GM21825 (cell line): Measurements from ENCODE around the gene GNAS-AS1.

Experiments used
- ATAC-seq: cut with Tn5 transposase; IDR thresholded peaks from one replicate; pipeline ENCODE4 v1.9.1; 2021; ENCODE audit warnings: mild to moderate bottlenecking, moderate library complexity; ENCODE audit not compliant: unreplicated experiment

The GNAS-AS1 gene

DNA sequence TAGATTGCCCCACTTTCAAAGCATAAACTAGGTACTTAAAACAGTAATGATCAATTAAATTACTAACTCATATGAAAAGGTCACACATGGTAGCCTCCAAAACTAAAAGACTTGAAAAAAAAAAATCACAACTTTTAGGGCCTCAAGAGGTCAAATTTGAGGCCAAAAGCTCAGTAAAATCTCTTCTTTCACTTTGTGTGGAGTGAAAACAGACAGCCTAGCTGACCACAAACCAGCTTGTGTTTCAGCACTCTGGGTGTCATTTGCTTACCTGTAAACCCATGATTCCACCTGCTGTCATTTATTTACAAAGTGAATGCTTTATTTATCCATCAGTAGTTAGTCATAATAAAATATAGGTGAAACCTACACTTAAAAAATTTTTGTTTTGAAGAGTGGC, 35.8 kb upstream of the GNAS-AS1 start:
- no peak for ATAC-seq

DNA sequence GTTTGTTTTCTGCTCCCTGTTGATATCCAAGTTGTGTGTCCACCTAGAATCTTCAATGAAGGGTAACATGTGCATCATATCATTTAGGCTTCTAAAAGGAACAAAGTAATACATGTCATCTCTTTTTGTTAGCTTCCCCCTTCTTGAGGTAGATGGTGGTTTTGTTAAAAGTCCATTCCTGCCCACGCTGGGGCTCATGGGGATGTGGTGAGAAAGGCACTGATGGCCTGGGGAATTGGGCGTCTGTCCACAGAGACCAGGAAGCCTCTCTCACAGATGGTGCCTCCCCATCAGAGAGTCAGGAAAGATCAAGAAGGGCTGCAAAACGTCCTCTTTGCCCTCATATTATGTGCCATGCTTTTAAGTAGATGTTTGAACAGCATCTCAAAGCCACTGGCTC, 34.3 kb upstream of the GNAS-AS1 start:
- ATAC-seq: no peak

DNA sequence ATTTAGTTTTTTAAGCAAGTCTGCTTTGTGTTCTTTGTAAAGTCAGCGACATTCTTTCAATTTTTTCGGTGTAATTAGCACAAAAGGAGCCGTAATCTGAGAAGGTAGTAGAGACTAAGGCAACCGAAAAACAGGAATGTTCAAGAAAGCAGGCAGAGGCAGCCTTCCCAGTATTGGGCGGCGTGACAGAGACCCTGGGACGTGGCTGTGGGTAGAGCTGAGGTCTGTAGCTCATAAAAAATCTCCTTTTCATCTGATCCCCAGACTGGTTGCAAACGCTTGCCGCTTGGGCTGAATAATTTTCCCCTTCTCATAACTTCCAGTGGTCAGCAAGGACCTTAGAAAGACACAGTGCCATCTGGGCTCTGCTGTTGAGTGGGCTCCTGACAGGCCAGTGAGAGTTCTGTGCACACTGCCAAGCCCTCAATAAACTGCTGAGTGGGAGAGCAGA, 32.6 kb upstream of the GNAS-AS1 start:
- ATAC-seq: no peak

DNA sequence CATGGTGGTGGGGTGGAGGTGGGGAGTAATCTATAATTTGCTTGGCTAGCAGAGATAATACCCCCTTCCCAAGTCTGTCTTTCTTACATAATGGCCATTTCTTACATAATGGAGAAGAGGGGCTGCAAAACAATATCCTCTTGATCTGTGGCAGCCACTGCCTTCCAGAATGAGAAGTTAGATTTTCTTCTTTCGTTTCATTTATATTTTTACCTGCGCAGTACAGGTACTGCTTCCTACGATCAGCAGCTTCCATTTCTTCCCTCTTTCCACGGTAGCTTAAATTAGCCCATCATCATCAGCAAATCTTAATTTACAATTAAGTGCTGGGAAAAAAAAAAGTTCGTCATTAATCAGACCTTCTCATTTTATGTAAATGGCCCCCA, 32.0 kb upstream of the GNAS-AS1 start:
- no peak for ATAC-seq

DNA sequence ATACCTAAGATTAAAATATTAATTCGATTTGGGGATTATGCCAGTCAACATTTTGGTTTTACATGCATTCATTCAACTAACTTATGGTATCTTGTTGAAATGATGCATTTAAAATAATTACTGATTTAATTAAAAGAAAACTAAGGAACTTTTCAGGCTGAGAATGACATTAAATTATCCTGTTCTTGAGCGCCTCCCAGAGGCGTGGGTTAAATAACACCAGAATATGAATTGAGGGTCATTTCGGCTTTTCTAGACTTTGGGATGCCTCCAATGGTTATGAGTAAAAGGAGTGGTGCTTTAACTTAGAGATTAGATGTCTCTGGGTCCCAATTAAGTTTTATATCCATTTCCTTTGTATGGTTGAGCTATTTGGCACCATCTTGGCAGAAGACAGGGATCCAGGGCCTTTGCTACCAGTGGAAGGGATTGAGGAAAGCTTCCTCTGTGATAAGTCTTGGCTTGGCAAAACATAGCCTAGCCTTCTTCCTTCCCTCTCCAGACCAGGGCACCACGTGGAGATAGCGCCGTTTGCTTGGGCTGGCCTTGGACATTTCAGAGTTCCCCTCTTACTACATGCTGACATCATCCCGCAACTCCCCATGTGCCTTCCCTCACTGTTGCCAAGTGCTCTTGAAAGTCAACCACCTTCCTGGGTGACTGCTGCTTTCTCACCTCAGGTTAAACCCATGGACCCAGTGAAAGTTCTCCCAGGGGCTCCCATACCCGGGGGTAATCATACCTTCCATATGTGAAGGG, 30.5 kb upstream of the GNAS-AS1 start:
- ATAC-seq: no peak

DNA sequence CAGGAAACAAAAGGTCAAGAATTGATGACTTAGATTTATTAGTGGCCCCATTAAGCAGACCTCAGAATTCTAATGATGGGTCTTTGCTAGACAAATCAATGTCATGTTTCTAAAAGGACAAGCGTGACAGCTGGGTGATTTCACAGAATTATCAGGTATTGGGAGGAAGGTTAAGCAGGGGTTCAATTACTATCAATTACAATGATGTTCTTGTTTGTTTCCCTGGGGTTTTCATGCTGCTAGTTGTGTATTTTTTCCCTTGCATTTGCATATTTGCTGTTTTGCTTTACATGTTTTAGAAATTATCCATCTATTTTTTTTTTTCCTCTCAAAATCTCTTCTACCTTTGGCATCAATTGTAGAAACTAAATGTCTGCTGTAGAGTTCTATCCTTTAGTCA, 29.7 kb upstream of the GNAS-AS1 start:
- no peak for ATAC-seq

DNA sequence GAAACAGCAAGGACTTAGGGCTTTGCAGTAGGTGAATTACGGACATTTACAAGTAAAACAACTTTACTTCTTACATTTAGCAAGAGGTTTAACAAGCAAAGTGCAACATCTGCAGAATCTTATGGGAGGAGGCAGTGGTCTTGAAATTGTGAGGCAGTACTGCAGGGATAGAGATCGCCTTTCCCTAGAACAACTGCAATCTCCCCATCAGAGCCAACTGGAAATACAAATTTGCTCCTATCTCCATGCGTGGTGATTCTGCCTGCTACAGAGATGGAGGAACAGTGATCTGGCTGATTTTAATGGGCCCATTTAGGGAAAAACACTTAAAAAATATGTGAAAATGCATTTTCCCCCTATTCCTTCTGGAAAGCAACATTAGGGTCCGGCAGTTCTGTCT, 27.7 kb upstream of the GNAS-AS1 start:
- no peak for ATAC-seq

DNA sequence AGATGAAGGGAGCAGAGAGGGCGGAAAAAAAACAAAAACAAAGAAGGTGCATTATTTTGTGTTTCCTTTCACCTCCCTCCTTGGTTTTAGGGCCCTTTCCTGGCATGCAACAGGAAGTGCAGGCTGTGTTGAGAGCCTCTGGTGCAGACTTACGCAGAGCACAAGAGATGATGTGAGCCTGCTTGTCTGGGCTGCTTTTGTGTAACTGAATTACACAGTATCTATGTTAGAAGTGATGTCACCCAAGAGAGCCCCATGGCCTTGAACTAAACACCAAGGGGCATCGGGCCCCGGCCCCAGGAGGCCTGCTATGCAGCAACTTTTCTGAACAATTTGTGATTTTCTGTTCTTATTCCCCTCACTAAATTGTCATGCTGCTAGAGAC, 27.3 kb upstream of the GNAS-AS1 start:
- ATAC-seq: no peak

DNA sequence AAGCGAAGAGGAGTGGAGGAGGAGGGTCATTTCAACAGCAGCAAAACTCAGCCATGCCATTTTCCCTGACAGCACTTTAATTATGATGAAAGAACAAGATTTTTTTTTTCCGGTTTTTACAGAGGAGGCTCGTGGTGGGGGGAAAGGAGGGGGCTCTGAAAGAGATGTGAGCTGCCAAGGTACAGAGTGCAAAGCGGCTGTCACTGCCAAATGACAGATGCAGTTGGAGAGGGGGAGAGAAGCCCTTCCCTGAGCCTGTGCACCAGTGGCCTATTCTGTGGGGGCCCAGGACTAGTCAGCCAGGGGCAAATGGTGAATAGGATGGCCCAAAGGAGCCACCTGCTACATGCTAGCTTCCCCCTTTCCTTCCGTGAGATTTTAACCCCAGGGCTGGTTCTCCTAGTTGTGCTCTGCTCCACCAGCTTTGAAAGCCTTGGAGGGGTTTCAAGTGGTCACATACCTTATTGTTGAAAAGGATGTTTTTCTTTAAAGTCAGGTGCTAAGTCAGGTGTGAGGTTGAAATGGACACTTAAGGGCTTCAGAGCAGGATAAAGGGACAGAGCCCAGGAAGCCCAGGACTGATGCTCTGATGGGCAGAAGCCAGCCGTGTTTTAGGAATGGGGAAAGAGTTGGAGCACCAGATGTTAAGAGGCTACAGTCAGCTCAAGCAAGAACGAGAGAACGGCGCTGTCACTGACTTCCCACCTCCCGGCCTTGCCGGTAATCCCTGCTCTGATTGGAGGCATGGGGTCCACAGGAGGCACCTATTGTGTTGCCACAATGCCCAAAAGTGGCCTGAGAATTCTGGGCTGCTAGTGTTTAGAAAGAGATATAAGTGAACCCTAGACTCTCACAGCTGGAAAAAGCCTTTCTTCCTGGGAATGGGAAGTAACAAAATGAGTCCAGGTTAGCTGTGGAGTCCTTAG, 26.6 kb upstream of the GNAS-AS1 start:
- ATAC-seq: no peak

DNA sequence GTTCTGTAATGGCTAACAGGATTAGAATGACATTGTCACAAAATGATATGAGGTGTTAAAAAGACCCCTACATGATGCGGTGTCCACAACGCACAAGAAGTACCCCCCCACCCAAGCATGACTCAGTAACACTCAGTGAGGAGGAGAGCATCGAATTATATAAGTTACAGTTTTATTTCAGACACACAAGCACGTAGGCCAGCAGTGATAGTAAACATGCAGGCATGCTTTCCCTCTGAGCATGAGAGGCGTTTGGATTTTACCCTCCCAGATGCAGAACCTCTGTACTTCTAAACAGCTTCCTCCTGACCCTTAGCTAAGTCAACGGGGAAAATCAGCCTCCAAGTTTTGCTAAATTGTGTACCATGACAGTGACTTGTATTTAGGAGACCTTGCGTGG, 25.7 kb upstream of the GNAS-AS1 start:
- ATAC-seq: no peak

DNA sequence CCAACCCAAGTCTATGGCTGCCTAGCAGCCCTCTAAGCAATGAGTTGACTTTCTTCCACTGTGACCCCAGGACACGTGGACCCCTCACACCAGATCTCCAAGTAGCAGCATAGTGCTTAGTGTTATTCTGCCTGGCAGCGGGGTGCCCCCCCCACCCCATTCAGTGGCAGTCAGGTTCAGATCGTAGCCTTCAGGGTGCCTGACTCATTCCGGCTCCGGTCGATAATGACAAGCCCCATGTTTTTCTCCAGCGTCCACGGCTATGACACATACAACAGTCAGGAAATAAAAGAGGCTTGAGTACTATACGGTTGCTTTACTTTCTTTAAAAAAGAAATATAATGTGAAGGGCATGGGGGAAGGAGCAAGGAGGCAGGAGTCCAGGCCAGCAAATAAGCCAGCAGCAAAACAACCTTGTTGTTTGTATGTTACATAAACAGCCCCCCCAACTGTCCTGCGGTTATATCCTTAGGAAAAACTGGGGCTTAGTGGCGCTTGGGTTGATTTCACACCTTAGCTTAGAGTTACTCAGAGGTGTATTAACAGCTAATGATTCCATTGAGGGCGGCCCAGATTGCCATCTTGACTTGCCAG, 24.9 kb upstream of the GNAS-AS1 start:
- ATAC-seq: no peak

DNA sequence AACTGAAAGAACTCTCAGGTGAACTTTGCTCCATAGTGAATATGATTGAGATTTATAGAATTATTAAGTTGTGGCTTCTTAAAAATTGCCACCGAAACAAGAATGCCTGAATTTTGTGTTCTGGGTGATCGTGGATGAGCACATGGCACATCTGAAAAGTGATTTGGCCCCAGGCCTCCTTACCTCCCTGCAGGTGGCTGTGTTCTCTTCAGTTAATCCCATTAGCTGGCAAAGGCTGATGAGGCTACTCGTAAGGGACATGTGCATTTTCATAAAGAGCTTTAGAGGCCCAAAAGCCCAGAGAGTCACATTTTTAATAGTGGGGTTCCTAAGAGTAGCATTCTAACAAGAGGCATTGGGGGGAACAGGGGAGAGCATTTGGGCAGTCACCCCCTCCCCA, 24.4 kb upstream of the GNAS-AS1 start:
- ATAC-seq: no peak

DNA sequence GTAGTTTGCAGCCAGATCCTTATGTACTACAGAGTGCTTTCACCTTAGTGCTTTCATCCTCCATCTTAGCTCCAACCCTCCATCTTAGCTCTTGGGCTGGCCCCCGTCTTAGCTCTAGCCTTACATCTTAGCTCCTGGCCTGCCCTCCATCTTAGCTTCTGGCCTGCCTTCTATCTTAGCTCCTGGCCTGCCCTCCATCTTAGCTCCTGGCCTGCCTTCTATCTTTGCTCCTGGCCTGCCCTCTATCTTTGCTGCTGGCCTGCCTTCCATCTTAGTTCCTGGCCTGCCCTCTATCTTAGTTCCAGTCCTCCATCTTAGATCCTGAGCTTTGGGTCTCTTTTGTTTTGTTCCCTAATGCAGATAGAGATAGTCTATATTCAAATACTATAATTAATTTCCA, 23.8 kb upstream of the GNAS-AS1 start:
- ATAC-seq: no peak

DNA sequence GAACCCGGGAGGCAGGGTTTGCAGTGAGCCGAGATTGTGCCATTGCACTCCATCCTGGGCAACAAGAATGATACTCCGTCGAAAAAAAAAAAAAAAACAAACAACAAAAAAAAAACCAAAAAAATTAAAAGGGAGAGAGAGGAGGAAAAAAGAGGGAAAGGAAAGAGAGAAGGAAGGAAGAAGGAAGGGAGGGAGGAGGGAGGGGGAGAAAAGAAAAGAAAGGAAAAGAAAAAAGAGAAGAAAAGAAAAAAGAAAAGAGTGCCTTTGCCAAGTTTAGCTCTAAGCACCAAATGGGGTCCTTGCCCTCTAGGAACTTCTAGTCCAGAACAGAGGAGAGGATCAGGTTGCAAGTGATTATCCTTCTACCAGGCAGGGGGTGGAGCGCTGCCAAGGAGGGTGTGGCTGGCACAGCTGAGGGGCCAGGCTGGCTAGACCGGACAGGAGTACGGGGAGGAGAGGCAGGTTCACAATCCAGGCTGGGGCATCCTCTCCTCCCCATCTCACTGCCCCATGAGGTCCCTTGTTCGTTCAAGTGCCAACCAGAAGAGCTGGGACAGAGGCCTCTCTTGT, 20.9 kb upstream of the GNAS-AS1 start:
- no peak for ATAC-seq

DNA sequence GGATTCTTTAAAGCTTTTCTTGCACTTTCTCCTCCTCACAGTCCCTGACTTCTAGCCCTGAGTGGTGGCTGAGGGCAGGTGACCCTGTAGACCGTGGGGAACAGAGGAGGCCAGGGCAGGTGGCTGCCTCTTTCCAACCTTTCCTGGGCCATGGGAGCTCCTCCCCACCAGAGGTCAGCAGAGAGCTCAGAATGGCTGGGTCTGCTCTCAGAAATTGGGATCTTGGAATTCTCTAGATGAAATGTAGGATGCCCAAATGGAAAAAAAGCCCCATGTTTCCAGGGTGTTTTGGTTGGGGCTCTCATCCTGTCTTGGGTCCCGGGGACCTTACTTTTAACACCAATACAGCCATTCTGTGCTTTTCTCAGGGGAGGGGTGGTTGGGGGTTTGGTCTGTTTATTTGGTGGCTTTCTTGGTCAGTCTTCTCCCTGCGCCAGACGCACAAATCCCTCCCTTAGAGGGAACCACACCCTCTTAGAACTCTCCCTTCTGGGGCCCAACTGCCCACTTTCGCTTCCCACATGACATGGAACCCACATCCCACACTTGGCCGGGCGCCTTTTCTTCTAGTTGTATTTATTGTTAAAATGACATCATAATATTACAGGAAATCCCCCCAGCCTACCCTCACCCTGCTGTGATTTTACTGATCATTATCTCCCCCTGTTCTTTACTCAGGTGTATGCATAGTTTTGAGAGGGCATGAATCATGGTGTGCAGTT, 19.8 kb upstream of the GNAS-AS1 start:
- no peak for ATAC-seq

DNA sequence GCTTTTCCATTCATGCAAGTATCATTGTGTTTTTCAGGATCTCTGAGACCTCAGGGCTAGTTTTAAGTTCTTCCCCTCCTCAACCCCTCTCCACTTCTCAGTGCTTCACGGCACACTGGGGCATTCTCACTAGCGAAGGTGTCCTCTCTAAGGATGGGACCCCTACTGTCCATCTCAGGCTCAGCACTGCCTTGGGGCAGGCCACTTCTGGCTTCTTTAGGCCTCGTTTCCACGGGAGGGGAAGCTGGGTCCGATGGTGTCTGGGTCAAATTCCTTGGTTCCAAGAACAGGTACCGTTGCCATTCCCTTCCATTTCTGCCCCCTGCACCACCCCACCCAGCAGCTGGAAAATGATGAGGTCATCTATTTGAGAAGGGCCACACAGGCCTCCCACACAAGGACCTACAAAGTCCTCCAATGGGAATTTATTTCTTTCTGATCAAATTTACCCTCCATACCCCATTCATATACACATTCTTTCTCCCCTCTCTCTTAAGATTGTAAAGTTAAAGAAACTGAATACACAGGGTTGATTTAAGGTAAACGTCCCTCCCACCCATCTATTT, 19.0 kb upstream of the GNAS-AS1 start:
- no peak for ATAC-seq

DNA sequence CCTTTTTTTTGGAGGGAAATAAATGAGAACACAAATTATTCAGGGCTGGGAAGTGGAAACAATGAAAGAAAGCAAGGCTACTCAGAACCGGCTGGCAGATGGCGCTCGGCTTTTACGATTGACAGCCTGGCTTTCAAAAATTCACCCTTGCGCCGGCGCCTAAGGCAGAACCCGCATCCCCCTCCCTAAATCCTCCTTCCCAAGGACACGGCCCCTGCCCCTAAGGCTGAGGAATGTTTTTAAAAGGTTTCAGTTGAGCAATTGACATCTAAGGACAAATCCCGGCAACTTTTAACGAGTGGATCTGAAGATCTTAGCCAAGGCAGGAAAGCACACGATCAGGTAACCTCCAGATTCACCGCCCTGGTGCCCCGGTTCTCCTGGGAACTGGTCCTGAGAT, 18.1 kb upstream of the GNAS-AS1 start:
- no peak for ATAC-seq

DNA sequence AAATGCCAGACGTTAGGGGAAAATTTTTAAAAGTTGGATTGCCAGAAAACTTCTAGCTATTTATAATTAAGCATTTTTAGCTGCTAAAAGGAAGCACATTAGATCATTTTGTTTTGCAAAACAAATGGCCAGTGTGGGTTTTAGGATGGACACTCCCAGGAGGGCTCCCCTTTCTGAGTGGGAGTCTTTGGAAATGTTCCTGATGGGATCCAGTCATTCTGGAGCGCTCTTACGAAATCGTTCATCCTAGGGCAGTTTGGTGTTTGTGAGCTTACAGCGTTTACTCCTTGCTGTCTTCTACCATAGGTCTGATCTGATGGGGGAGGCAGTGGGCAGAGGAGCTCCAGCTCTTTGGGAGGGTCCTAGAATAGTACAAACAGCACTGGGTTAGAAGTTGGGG, 16.5 kb upstream of the GNAS-AS1 start:
- ATAC-seq: no peak

DNA sequence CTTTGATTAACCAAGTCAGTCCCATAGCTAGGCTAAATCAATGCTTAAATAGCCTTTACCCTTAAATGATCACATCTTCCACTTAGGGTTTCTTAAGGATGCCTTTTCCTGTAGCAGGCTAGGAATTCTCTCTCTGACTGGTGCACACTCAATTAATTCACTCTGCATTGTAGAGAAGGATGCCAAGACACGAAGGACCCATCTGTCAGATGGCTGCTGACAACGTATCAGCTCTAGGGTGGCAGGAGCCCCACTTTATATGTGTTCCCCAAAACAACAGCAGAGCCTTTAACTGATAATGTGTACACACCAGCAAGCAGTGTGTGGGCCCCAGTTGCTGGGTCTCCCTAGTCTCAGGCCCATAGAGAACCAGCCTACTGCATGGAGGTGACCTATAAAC, 15.1 kb upstream of the GNAS-AS1 start:
- ATAC-seq: no peak

DNA sequence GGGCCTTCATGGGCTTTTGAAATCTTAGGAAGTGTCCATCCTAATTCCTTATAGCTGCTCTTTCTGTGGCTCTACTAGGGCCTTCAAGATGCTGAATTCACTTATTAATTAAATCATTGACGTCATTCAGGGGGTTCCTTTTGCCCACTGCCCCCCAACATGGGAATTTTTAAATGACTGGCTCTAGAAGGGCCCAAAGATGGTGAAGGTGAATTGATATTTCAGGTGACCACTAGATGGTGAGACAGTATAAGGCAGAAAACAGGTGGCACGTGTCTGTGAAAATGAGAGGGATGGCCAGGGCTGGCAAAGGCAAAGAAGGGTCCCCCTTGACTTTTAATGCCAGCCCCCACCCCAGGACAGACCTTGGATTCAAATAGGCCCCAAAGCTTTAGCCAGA, 13.6 kb upstream of the GNAS-AS1 start:
- ATAC-seq: no peak
